ENCODE data around the gene ELF4. TPM values are rescaled to one million over a fixed set of nuclear protein-coding genes. Genes with fewer than 3 reads are reported as not detected.

ELF4 gene
- polyA plus RNA-seq, 3 donors: 11.8 to 12.5 (median 12.2) TPM

DNA sequence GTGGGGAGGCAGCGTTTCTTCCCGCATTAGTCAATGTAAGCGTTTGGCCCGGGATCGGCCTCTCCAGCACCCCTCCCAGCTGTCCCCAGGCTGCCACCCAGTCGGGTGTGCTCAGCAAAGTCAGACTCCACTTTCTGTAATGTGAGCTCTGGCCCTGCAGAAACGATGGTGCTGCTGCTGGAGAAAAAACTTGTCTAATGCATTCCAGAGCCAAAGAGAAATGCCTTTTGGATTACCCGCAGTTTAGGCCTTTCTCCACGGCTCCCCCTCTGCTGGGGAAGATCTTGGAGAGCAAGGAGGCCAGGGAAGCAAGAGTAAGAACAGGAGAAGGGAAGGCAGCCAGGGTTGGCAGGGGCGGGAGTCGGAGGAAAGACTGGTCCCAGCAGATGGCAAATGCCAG lies 55.2 kb downstream of the ELF4 start:
- no peak for DNase-seq

DNA sequence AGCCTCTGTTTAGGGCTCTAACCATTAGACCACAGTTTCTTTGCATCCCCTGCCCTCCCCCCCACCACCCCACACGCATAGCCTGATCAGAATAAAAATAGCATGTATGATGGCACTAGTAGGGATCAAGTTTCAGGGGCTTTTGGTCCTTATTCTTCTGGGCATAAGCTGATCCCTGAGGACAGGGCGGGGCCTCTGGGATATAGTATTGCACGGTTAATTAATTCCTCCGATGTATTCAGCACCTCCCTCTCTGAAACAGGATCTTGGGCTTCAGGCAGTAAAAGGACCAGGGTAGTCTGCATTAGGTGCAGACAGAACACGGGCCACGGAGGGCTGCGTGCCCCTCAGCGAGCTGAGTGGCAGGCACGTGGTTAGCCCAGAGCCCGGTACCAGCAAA lies 57.1 kb downstream of the ELF4 start:
- DNase-seq: no peak

- no peak for DNase-seq
Measured at GRCh38 chrX:130051176-130051845, 59.0 kb downstream of the ELF4 start.

GRCh38 chrX:130049821-130050220 lies 60.5 kb downstream of the ELF4 start:
- no peak for DNase-seq

DNA sequence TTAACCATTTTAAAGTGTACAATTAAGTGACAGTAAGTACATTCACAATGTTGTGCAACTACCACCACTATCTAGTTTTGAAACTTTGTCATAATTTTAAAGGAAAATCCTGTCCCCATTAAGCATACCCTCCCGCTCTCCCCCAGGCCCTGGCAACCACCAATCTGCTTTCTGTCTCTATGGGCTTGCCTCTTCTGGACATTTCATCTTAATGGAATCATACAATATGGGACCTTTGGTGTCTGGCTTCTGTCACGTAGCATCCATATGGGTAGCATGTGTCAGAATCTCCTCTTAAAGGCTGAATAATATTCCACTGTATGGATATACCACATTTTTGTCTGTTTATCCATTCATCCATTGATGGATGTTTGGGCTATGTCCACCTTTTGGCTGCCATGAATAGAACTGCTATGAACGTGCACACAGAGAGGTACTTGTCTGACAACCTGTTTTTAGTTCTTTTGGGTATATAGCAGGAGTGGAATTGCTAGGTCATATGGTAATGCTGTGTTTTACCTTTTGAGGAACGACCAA lies 61.5 kb downstream of the ELF4 start:
- no peak for DNase-seq

DNA sequence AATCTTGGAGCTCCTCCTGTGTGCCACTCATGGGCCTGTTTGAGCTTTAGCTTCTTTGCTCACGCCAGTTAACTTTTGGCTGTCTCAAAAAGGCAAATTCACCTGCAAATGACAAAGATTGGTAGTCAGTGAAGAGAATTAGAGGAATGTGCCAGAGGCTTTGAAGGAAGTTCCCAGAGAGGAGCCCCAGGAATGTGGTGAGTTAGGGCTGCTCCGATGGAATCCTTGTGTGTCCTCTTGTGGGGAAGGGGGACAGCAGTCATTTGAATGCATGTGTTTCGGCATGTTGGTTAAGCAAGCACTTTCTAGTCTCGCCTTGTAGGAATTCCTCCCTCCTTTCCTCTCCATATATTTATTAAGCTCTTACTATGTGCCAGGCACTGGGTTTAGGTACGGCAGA lies 62.9 kb downstream of the ELF4 start:
- DNase-seq: no peak

DNA sequence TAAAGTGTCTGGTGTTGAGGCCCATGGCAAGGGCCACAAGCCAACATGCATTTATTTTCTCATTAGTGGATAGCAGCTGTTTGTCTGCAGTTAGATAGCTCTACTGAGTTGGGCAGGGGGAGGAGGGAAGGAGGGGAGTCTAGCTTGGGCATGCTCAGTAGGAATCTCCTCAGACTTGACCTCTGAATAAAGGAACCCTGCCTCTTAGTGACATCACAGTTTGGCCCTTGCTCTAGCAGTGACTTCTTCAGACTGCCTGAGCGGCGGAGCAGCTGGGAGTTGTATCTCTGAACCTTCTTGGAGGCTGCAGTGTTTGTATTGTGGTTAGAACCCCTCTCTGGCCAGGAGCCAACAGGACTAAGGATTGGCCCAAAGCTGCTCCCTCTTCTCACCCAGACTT lies 70.5 kb downstream of the ELF4 start:
- DNase-seq: no peak

GRCh38 chrX:130034178-130034577 lies 76.1 kb downstream of the ELF4 start:
- DNase-seq: no peak

GRCh38 chrX:130032552-130032951 lies 77.7 kb downstream of the ELF4 start:
- DNase-seq: no peak

GRCh38 chrX:130030826-130031225 lies 79.5 kb downstream of the ELF4 start:
- no peak for DNase-seq

GRCh38 chrX:130028196-130028595 lies 82.1 kb downstream of the ELF4 start:
- DNase-seq: no peak

DNA sequence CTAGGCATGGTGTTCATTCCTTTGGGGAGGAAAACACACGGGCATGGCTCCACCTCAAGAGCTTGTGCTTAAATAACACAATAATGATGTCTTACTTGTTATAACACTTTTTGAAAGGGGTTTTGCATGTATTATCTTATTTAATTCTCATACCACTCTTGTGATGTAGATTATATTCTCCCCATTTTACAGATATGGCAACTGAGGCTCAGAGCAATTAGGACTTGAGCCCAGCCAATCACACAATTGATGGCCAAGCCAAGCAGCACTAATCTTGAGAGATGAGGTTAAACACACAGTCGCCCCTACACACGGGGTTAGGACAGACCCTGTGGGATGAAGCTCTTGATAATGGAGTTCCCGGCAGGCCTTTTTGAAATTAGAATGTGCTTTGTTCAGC lies 82.7 kb downstream of the ELF4 start:
- no peak for DNase-seq

DNA sequence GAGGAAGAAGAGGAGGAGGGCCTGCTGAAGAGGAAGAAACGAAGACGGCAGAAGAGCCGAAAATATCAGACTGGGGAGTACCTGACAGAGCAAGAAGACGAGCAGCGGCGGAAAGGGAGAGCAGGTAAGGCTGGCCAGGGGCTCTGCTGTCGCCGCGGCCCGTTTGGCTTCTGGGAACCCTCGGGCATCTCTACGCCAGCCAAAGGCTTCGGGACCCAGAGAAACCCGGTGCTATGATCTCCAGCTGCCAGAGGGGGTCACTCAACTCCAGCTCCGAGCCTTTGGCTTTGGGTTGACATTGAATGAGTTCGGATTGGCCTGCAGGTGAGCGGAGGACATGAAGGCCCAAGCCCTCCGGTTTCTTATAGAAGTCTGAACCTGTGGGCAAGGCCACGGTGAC lies 85.0 kb downstream of the ELF4 start:
- no peak for DNase-seq

DNA sequence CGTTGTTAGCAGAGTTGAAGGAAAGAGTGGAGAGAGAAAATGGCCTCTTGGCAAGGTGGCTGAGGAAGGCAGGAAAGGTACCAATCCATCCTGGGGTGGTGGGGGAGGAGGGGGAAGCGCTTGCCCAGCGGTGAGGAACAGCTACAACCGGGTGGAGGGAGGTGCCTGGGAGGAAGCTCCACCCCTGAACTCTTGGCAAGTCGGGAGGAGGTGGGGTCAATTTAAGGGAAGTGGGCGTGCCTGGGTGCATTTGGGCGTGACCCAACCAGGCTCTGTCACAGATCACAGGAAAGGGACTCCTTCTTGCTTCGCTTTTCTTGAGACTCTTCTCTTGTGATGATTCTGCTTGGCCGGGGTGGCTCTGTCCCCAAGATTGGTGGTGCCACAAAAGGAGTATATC lies 86.2 kb downstream of the ELF4 start:
- DNase-seq: peak; percentile 69

GRCh38 chrX:130020661-130021324 lies 89.5 kb downstream of the ELF4 start:
- no peak for DNase-seq

GRCh38 chrX:130018143-130018542 lies 92.2 kb downstream of the ELF4 start:
- no peak for DNase-seq

GRCh38 chrX:130015181-130015580 lies 95.1 kb downstream of the ELF4 start:
- DNase-seq: no peak

Other genes starting within 250 kb of the ELF4 start
- gene UTP14A, start 204.3 kb downstream of the ELF4 start, polyA plus RNA-seq (ENCODE audit: insufficient read length in 3 of 3): 10 to 100 TPM; 25.5 to 27.0 (median 26.9) TPM
- 10 to 100 TPM; 18.6 to 21.0 (median 18.6) TPM for gene BCORL1, start 127.9 kb downstream of the ELF4 start, polyA plus RNA-seq (ENCODE audit: insufficient read length in 3 of 3)
- gene AIFM1, start 55.3 kb upstream of the ELF4 start, polyA plus RNA-seq (ENCODE audit: insufficient read length in 3 of 3): 10 to 100 TPM; 88.2 to 93.3 (median 92.8) TPM
- under 1 TPM; 0.36 to 0.97 (median 0.59) TPM for gene RAB33A, start 61.5 kb upstream of the ELF4 start, polyA plus RNA-seq (ENCODE audit: insufficient read length in 3 of 3)
- 1 to 10 TPM; 5.2 to 8.8 (median 7.0) TPM for gene ZNF280C, start 158.4 kb upstream of the ELF4 start, polyA plus RNA-seq (ENCODE audit: insufficient read length in 3 of 3)
- 10 to 100 TPM; 20.8 to 34.4 (median 29.3) TPM for gene SLC25A14, start 229.4 kb upstream of the ELF4 start, polyA plus RNA-seq (ENCODE audit: insufficient read length in 3 of 3)

Data from renal pelvis (tissue), 4 donors.